ENCODE measurements around the gene BNIP3. TPM values are rescaled to one million over a fixed set of nuclear protein-coding genes. Genes with fewer than 3 reads are reported as not detected.

The BNIP3 gene
- total and polyA plus RNA-seq, 2 donors, result 22.7 to 38.3 TPM

DNA sequence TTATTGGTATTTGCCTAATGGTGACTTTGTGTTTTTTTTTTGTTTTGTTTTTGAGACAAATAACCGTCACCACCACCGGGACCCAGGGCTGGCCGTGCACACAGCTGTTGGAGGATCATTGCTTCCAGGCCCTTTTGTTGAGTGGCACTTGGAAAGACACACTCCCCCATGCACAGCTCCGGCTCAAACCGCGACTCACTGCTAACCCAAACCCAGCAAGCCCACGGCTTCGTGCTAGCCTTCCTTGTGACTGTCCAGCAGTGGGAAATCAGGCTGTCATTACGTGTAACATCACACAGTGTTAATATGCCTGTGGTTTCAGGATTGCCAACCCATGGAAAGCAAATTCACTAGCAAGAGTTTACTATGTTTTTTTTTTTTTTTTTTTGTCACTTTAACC lies 17.4 kb downstream of the BNIP3 start:
- WGBS, result over 99% methylated on average over 9 of the region's 9 CpGs
- no peaks in the 10 kb centered on the region for H3K27me3 ChIP-seq (ENCODE audit: control insufficient read depth in 2 of 2, insufficient read depth in 1 of 2, low read length in 1 of 2)

DNA sequence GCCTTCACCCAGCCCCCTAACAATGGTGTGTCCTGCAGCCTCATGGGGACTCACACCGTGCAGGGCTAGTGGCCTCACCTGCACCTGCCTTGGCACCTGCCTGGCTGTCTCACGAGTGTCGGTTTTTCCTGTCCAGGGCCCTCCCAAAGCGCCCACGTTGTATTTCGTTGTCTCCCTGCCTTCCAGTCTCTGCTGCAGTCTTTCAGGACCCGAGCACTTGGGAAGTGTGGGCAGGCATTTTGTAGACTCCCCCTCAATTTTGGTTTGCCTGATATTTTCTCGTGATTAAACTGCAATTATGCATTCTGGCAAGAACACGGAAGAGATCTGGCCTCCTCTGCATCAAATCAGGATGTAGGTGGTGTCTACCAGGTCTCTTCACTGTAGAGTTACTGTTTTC lies 17.9 kb downstream of the BNIP3 start:
- Histone ChIP-seq H3K36me3 (ENCODE audit: control insufficient read depth in 2 of 2, insufficient read depth in 2 of 2, low read length in 1 of 2) (peaks cover 9 to 33% of the 10 kb centered on the region in 2 donors), H3K4me3 (ENCODE audit: low read length in 2 of 2) (no peak overlapping the region), H3K27ac (ENCODE audit: low read depth in 1 of 2, low read length in 1 of 2) (no peak overlapping the region), H3K4me1 (ENCODE audit: control insufficient read depth in 2 of 2, insufficient read depth in 2 of 2, low read length in 2 of 2) (no peaks in the 10 kb centered on the region), H3K9me3 (ENCODE audit: control insufficient read depth in 2 of 2, insufficient read depth in 1 of 2, low read length in 1 of 2) (no peaks in the 10 kb centered on the region), H3K27me3 (ENCODE audit: control insufficient read depth in 2 of 2, insufficient read depth in 1 of 2, low read length in 1 of 2) (no peaks in the 10 kb centered on the region)
- WGBS, result 94% methylated on average over 9 of the region's 9 CpGs
- no peak for DNase-seq (ENCODE audit: low read depth in 6 of 9, low spot score in 9 of 9)

More for the DNA sequence above, 17.4 kb downstream of the BNIP3 start:
- Histone ChIP-seq H3K36me3 (ENCODE audit: control insufficient read depth in 2 of 2, insufficient read depth in 2 of 2, low read length in 1 of 2) (peaks cover 14 to 34% of the 10 kb centered on the region in 2 donors), H3K4me1 (ENCODE audit: control insufficient read depth in 2 of 2, insufficient read depth in 2 of 2, low read length in 2 of 2) (no peaks in the 10 kb centered on the region), H3K4me3 (ENCODE audit: low read length in 2 of 2) (no peak overlapping the region), H3K9me3 (ENCODE audit: control insufficient read depth in 2 of 2, insufficient read depth in 1 of 2, low read length in 1 of 2) (no peaks in the 10 kb centered on the region), H3K27ac (ENCODE audit: low read depth in 1 of 2, low read length in 1 of 2) (no peak overlapping the region)
- DNase-seq (ENCODE audit: low read depth in 6 of 9, low spot score in 9 of 9), result no peak

DNA sequence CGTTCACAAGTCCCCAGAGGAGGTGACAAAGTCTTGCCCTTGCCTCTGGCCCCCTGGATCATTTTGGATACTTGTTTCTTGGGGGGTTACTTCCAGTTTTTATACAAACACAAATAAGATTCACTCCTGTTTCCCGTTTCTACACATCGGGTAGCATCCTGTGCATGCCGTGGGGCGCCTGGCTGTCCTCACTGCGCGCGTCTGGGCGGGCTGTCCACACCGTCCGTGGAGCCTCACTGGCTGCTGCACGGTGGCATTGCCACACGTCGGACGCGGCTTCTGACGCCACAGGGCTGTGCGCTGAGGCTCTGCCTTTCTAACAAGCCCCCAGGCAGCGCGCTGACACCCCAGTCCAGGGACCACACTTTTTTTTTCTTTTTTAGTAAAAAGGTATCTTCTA lies 18.4 kb downstream of the BNIP3 start:
- no peaks in the 10 kb centered on the region for H3K27me3 ChIP-seq (ENCODE audit: control insufficient read depth in 2 of 2, insufficient read depth in 1 of 2, low read length in 1 of 2)
- peaks cover 8 to 34% of the 10 kb centered on the region in 2 donors for H3K36me3 ChIP-seq (ENCODE audit: control insufficient read depth in 2 of 2, insufficient read depth in 2 of 2, low read length in 1 of 2)
- no peak for DNase-seq (ENCODE audit: low read depth in 6 of 9, low spot score in 9 of 9)

DNA sequence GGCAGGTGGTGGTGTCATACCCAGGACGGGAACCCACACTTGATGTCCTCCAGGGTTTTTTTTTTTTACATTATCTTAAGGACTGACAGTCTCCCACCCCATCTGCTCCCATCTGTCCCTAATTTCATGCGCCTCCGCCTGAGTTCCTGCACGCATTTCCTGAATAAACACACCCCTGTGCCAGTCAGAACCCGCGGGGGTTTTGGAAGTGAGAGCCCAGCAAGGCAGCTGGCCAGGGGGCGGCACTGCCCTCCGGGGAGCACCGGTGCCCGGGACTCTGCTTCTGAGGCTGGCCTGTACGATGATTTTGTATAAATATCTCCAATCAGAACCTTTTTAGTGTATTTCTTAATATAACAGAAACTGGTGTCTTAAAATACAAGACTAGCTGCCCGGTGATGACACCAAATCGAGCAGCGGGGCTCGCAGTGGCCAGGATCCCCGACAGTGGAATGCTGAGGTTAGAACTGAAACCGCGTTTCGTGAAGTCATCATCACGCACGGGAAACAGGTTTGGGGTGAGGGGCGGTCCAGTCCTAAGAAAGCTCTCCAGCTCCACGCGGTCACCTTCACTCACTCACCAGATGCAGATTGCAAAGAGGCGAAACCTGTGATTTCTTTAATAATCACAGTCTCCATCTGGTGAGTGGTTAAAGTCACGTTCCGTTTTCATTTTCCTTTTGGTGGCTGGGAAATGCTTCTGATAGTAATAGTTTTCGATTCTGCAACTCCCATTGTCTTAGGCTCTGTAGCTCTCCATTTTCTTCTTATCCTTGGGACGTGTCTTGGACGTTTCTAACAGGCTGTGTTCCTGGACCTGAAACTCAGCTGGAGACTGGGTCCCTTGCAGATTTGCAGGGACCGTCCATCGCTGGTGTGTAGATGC lies 19.7 kb downstream of the BNIP3 start:
- no peaks in the 10 kb centered on the region for H3K9me3 ChIP-seq (ENCODE audit: control insufficient read depth in 2 of 2, insufficient read depth in 1 of 2, low read length in 1 of 2)
- 94% methylated on average over 32 of the region's 32 CpGs for whole genome bisulfite sequencing
- no peak overlapping the region for H3K27ac ChIP-seq (ENCODE audit: low read depth in 1 of 2, low read length in 1 of 2)
- H3K4me3 ChIP-seq (ENCODE audit: low read length in 2 of 2), result no peak overlapping the region
- peaks cover 17 to 47% of the 10 kb centered on the region in 2 donors for H3K36me3 ChIP-seq (ENCODE audit: control insufficient read depth in 2 of 2, insufficient read depth in 2 of 2, low read length in 1 of 2)
- no peak for DNase-seq (ENCODE audit: low read depth in 6 of 9, low spot score in 9 of 9)
- no peaks in the 10 kb centered on the region for H3K4me1 ChIP-seq (ENCODE audit: control insufficient read depth in 2 of 2, insufficient read depth in 2 of 2, low read length in 2 of 2)
- H3K27me3 ChIP-seq (ENCODE audit: control insufficient read depth in 2 of 2, insufficient read depth in 1 of 2, low read length in 1 of 2), result no peaks in the 10 kb centered on the region

More for the DNA sequence above, 18.4 kb downstream of the BNIP3 start:
- Histone ChIP-seq H3K9me3 (ENCODE audit: control insufficient read depth in 2 of 2, insufficient read depth in 1 of 2, low read length in 1 of 2) (no peaks in the 10 kb centered on the region), H3K27ac (ENCODE audit: low read depth in 1 of 2, low read length in 1 of 2) (no peak overlapping the region), H3K4me3 (ENCODE audit: low read length in 2 of 2) (no peak overlapping the region), H3K4me1 (ENCODE audit: control insufficient read depth in 2 of 2, insufficient read depth in 2 of 2, low read length in 2 of 2) (no peaks in the 10 kb centered on the region)
- WGBS, result 95% methylated on average over 20 of the region's 20 CpGs

DNA sequence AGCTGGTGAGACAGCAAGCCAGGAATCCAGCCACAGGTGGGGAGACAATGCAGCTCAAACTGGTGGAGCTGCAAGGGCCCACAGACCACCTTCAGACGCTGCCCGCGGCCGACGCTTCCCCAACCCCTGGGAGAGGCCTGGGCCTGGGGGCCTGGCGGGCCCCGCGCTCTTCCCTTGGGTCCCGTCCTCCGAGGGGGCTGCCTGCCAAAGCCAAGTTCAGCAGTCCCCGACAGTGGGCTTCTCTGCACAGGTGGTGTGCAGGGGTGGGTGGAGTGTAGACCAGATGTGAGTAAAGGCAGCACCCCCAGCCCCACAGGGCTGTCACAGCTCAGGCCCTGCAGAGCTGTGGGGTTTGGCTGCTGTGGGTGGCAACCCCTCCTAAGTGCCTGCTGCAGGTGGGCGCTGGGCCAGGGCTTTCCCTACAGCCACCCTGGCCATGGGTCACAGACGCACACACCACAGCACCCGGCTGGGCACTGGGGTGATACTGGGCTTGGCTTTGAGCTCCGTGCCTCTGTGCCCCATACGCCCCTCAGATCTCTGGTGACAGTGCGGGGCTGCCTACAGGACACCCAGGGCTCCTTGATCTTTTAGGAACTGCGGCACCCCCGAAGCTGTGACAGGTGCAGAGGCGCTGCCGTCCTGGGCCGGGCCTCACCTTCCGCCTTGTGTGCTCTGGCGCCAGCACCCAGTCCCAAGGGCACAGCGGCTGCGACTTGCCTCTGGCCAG lies 20.5 kb downstream of the BNIP3 start:
- H3K9me3 ChIP-seq (ENCODE audit: control insufficient read depth in 2 of 2, insufficient read depth in 1 of 2, low read length in 1 of 2), result no peaks in the 10 kb centered on the region
- H3K27me3 ChIP-seq (ENCODE audit: control insufficient read depth in 2 of 2, insufficient read depth in 1 of 2, low read length in 1 of 2), result no peaks in the 10 kb centered on the region
- DNase-seq (ENCODE audit: low read depth in 6 of 9, low spot score in 9 of 9), result no peak
- no peaks in the 10 kb centered on the region for H3K4me1 ChIP-seq (ENCODE audit: control insufficient read depth in 2 of 2, insufficient read depth in 2 of 2, low read length in 2 of 2)
- 98% methylated on average over 26 of the region's 26 CpGs for WGBS
- no peak overlapping the region for H3K4me3 ChIP-seq (ENCODE audit: low read length in 2 of 2)
- peaks cover 25 to 52% of the 10 kb centered on the region in 2 donors for H3K36me3 ChIP-seq (ENCODE audit: control insufficient read depth in 2 of 2, insufficient read depth in 2 of 2, low read length in 1 of 2)
- H3K27ac ChIP-seq (ENCODE audit: low read depth in 1 of 2, low read length in 1 of 2), result no peak overlapping the region

DNA sequence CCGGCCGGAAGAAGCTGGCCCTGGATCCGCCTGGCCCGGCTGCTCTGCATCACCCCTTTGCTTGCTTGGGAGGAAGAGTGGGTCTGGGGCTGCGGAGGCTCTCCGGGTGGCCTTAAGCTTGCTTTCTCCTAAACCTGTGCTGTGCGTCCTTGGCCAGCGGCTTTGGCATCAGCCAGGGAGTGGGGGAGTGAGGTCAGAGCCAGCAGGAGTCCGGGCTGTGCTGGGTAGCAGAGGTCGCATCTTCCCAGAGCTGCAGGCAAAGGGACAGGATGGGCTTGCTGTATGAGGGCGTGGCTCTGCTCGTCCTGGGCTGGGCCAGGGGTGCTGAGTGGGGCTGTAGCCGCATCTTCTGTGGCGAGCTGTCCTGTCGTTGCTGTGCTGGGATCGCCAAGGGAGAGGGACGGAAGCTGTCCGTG lies 21.1 kb downstream of the BNIP3 start:
- no peak overlapping the region for H3K4me3 ChIP-seq (ENCODE audit: low read length in 2 of 2)
- WGBS, result 96% methylated on average over 18 of the region's 18 CpGs
- DNase-seq (ENCODE audit: low read depth in 6 of 9, low spot score in 9 of 9), result no peak
- no peaks in the 10 kb centered on the region for H3K27me3 ChIP-seq (ENCODE audit: control insufficient read depth in 2 of 2, insufficient read depth in 1 of 2, low read length in 1 of 2)
- no peaks in the 10 kb centered on the region for H3K9me3 ChIP-seq (ENCODE audit: control insufficient read depth in 2 of 2, insufficient read depth in 1 of 2, low read length in 1 of 2)
- no peaks in the 10 kb centered on the region for H3K4me1 ChIP-seq (ENCODE audit: control insufficient read depth in 2 of 2, insufficient read depth in 2 of 2, low read length in 2 of 2)
- no peak overlapping the region for H3K27ac ChIP-seq (ENCODE audit: low read depth in 1 of 2, low read length in 1 of 2)
- H3K36me3 ChIP-seq (ENCODE audit: control insufficient read depth in 2 of 2, insufficient read depth in 2 of 2, low read length in 1 of 2), result peaks cover 31 to 57% of the 10 kb centered on the region in 2 donors

DNA sequence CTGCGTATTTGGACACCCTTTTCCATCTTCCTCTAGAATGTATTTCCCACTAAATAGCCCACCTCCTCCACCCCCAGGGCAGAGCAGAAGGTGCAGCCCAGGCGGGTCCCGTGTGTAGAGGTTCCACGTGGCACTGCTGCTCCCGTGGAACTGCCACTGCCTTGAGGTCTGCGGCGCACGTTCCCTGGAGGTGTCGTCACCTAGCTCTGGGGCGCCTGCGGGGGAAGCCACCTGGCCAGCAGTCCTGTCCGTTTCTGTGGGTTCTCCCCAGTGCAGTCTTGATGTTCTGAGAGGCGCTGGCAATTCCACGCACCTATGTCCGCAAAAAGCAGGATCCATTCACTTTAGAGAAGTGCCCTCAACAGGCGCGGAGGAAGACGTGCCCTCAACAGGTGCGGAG lies 21.9 kb downstream of the BNIP3 start:
- 95% methylated on average over 19 of the region's 19 CpGs for WGBS
- DNase-seq (ENCODE audit: low read depth in 6 of 9, low spot score in 9 of 9), result no peak
- Histone ChIP-seq H3K4me1 (ENCODE audit: control insufficient read depth in 2 of 2, insufficient read depth in 2 of 2, low read length in 2 of 2) (no peaks in the 10 kb centered on the region), H3K9me3 (ENCODE audit: control insufficient read depth in 2 of 2, insufficient read depth in 1 of 2, low read length in 1 of 2) (no peaks in the 10 kb centered on the region), H3K4me3 (ENCODE audit: low read length in 2 of 2) (no peak overlapping the region), H3K27ac (ENCODE audit: low read depth in 1 of 2, low read length in 1 of 2) (no peak overlapping the region), H3K36me3 (ENCODE audit: control insufficient read depth in 2 of 2, insufficient read depth in 2 of 2, low read length in 1 of 2) (peaks cover 34 to 60% of the 10 kb centered on the region in 2 donors), H3K27me3 (ENCODE audit: control insufficient read depth in 2 of 2, insufficient read depth in 1 of 2, low read length in 1 of 2) (no peaks in the 10 kb centered on the region)

DNA sequence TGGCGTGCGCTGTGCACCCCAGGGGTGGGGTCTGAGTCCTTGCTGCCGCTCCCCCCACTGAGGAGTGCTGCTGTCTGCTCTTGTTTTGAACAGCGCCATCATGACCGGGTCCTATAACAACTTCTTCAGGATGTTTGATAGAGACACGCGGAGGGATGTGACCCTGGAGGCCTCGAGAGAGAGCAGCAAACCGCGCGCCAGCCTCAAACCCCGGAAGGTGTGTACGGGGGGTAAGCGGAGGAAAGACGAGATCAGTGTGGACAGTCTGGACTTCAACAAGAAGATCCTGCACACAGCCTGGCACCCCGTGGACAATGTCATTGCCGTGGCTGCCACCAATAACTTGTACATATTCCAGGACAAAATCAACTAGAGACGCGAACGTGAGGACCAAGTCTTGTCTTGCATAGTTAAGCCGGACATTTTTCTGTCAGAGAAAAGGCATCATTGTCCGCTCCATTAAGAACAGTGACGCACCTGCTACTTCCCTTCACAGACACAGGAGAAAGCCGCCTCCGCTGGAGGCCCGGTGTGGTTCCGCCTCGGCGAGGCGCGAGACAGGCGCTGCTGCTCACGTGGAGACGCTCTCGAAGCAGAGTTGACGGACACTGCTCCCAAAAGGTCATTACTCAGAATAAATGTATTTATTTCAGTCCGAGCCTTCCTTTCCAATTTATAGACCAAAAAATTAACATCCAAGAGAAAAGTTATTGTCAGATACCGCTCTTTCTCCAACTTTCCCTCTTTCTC lies 26.0 kb downstream of the BNIP3 start:
- peaks cover 53 to 70% of the 10 kb centered on the region in 2 donors for H3K36me3 ChIP-seq (ENCODE audit: control insufficient read depth in 2 of 2, insufficient read depth in 2 of 2, low read length in 1 of 2)
- no peaks in the 10 kb centered on the region for H3K9me3 ChIP-seq (ENCODE audit: control insufficient read depth in 2 of 2, insufficient read depth in 1 of 2, low read length in 1 of 2)
- H3K4me1 ChIP-seq (ENCODE audit: control insufficient read depth in 2 of 2, insufficient read depth in 2 of 2, low read length in 2 of 2), result no peaks in the 10 kb centered on the region
- no peak overlapping the region for H3K4me3 ChIP-seq (ENCODE audit: low read length in 2 of 2)
- no peak overlapping the region for H3K27ac ChIP-seq (ENCODE audit: low read depth in 1 of 2, low read length in 1 of 2)
- WGBS, result 97% methylated on average over 38 of the region's 38 CpGs
- DNase-seq (ENCODE audit: low read depth in 6 of 9, low spot score in 9 of 9), result no peak
- H3K27me3 ChIP-seq (ENCODE audit: control insufficient read depth in 2 of 2, insufficient read depth in 1 of 2, low read length in 1 of 2), result no peaks in the 10 kb centered on the region
